Muscle of leg (tissue), 11 donors: ENCODE data around the gene CDC73. TPM values are rescaled to one million over a fixed set of nuclear protein-coding genes. Genes with fewer than 3 reads are reported as not detected.

Experiments
- DNase-seq: peaks from one replicate; pipeline ENCODE4 v3.0.0; 2013
- H3K27ac ChIP-seq: one replicate; pipeline ENCODE4 v1.5.1; 2013; ENCODE audit warnings: mild to moderate bottlenecking, low read length, control low read depth
- H3K27me3 ChIP-seq: one replicate; pipeline ENCODE4 v1.6.1; 2013; ENCODE audit warnings: low read length; ENCODE audit not compliant: control insufficient read depth, insufficient read depth
- H3K36me3 ChIP-seq: one replicate; pipeline ENCODE4 v1.6.1; 2013; ENCODE audit warnings: low read length; ENCODE audit not compliant: control insufficient read depth, insufficient read depth
- H3K4me1 ChIP-seq: one replicate; pipeline ENCODE4 v1.6.1; 2013; ENCODE audit warnings: low read length; ENCODE audit not compliant: control insufficient read depth, insufficient read depth
- H3K4me3 ChIP-seq: one replicate; pipeline ENCODE4 v1.5.1; 2013; ENCODE audit warnings: low read length, control low read depth
- H3K9me3 ChIP-seq: replicated peaks from 2 replicates; pipeline ENCODE4 v1.6.1; 2013; ENCODE audit warnings: low read depth, low read length; ENCODE audit not compliant: control insufficient read depth
- WGBS: methylation state at CpG from one replicate; pipeline ENCODE4 v1.1.5; 2013; ENCODE audit warnings: missing lambda C conversion rate; ENCODE audit not compliant: insufficient coverage; 5-methylcytosine and 5-hydroxymethylcytosine counted together
- polyA plus RNA-seq, 8 donors: library from polyadenylated mRNA; unstranded; fragments of 120-200 nt; gene quantifications; one replicate each; pipeline versions ENCODE4 v1.2.1 to v1.2.3, GENCODE V29; 2013; ENCODE audit warnings: inconsistent platforms in 1 of 8, low replicate concordance in 1 of 8; ENCODE audit not compliant: insufficient read length in 8 of 8, insufficient read depth in 1 of 8
- total RNA-seq: library from RNA; stranded (reverse); fragments of 120-200 nt; gene quantifications from one replicate; pipeline ENCODE4 v1.2.4, GENCODE V29; 2013

CDC73 gene
- total and polyA plus RNA-seq, 9 donors: 13.8 to 30.2 (median 25.9) TPM

DNA sequence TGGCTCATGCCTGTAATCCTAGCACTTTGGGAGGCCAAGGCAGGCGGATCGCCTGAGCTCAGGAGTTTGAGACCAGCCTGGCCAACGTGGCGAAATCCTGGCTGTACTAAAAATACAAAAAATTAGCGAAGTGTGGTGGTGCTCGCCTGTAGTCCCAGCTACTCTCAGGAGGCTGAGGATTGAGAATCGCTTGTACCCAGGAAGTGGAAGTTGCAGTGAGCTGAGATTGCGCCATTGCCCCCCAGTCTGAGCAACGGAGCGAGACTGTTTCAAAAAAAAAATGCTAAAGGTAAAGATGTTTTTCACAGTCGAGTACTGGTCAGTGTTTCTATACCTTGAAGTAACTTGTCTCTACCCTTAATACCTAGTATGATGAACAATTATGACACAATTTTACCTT, 27.7 kb upstream of the CDC73 start:
- peaks cover 8% of the 10 kb centered on the region for H3K36me3 ChIP-seq
- no peaks in the 10 kb centered on the region for H3K9me3 ChIP-seq
- H3K27me3 ChIP-seq: no peaks in the 10 kb centered on the region
- H3K27ac ChIP-seq: no peak overlapping the region
- no peak for DNase-seq
- 88% methylated on average over 7 of the region's 11 CpGs for WGBS
- H3K4me1 ChIP-seq: no peaks in the 10 kb centered on the region
- H3K4me3 ChIP-seq: no peak overlapping the region

GRCh38 chr1:193102662-193103061, 19.2 kb upstream of the CDC73 start:
- H3K27me3 ChIP-seq: no peaks in the 10 kb centered on the region
- no peak overlapping the region for H3K27ac ChIP-seq
- WGBS: no CpG with 5 or more reads among the region's 5 CpGs
- peaks cover 11% of the 10 kb centered on the region for H3K36me3 ChIP-seq
- no peak overlapping the region for H3K4me3 ChIP-seq
- DNase-seq: peak; percentile 19
- no peaks in the 10 kb centered on the region for H3K9me3 ChIP-seq
- H3K4me1 ChIP-seq: peaks cover 8% of the 10 kb centered on the region

DNA sequence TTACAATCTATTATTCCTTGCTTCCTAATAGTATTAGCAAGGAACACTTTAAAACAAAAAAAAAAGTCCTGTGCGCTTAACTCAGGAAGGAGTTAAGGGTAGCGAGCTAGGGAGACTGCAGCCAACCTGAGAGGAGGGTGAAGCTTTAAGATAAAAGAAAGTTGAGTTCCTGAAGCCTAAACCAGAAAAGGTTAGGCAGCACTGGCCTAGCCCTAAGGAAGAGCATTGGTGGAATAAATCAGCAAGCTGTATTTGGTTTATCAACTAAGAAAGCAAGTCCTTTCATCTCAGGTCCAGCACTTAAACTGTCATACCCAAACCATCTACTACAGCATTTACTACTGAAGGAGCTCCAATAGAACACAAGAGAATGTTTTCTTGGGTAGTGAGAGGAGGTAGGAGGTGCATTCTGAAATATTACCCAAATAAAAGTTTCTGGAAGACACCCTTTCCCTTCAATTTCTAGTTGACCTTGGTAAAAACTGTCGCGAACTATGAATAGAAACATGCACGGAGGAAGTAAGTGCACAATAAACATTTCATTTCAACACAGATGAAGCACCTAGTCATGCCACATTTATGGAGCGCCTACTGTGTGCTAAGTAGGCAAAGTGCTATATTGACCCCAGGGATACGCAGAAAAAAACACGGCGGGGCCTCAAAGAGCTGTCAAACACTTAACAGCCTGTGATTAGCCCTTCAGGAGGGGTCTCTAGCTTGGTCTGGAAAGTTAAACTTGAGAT, 17.9 kb upstream of the CDC73 start:
- peak overlapping the region; percentile 95 for H3K27ac ChIP-seq
- peaks cover 8% of the 10 kb centered on the region for H3K4me1 ChIP-seq
- whole genome bisulfite sequencing: 21% methylated on average over 4 of the region's 9 CpGs
- DNase-seq: no peak
- no peaks in the 10 kb centered on the region for H3K27me3 ChIP-seq
- no peaks in the 10 kb centered on the region for H3K9me3 ChIP-seq
- H3K36me3 ChIP-seq: peaks cover 11% of the 10 kb centered on the region
- peak overlapping the region; percentile 80 for H3K4me3 ChIP-seq

DNA sequence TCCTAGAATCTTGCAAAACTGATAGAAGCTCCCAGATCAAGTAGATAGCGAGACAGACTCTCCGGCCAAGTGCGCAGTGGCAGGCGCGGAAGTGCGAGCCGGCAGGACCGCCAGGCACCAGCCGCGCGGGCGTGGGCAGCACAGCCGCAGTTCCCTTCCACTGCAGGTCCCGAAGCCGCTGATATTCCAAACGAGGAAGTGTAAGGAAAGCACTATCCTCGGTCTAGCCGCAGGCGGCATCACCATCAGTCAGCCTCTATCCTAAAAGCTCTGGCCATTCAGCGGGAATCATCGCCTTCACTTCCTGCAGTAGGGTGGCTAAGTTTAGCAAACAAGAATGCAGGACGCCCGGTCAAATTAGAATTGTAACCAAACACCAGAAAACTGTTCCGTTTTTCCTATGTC, 17.3 kb upstream of the CDC73 start:
- peaks cover 6% of the 10 kb centered on the region for H3K36me3 ChIP-seq

GRCh38 chr1:193104907-193105820, 16.7 kb upstream of the CDC73 start, which contains the start of gene GLRX2:
TSS of gene GLRX2 (minus strand) at chr1:193105414. CDS start at chr1:193105382, 32 bp downstream.
- WGBS: under 1% methylated on average over 67 of the region's 73 CpGs
- Histone ChIP-seq H3K4me1 (peaks cover 8% of the 10 kb centered on the region), H3K27ac (peak within 1 kb of the TSS; percentile 95), H3K27me3 (no peaks in the 10 kb centered on the region), H3K36me3 (no peaks in the 10 kb centered on the region), H3K9me3 (no peaks in the 10 kb centered on the region), H3K4me3 (peak within 1 kb of the TSS; percentile 80)
- DNase-seq: peak; percentile 92

More for the DNA sequence above, 17.3 kb upstream of the CDC73 start:
- peaks cover 8% of the 10 kb centered on the region for H3K4me1 ChIP-seq
- H3K27me3 ChIP-seq: no peaks in the 10 kb centered on the region
- peak; percentile 65 for DNase-seq
- peak overlapping the region; percentile 95 for H3K27ac ChIP-seq
- peak overlapping the region; percentile 80 for H3K4me3 ChIP-seq
- WGBS: under 1% methylated on average over 18 of the region's 24 CpGs
- H3K9me3 ChIP-seq: no peaks in the 10 kb centered on the region

DNA sequence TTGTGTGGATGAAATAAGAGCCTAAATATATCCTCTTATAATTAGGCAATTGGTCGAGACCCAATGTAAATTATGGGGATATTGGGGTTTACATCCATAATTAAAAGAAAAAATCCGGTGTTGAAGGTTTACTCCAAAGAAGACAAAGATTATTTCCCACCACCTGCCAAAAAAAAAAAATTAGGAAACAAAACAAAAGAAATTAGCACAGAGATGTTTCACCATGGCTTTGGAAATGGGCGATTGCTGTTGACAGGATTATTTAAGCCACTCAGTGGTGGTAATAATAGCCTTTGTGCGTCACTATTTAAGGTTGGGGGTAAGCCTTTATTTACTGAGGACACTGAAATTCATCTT, 16.0 kb upstream of the CDC73 start:
- 80% methylated on average over 1 of the region's 4 CpGs for WGBS

GRCh38 chr1:193108471-193108870, 13.4 kb upstream of the CDC73 start:
- no peaks in the 10 kb centered on the region for H3K27me3 ChIP-seq
- H3K27ac ChIP-seq: no peak overlapping the region
- DNase-seq: no peak
- no peaks in the 10 kb centered on the region for H3K9me3 ChIP-seq
- H3K36me3 ChIP-seq: no peaks in the 10 kb centered on the region
- peaks cover 8% of the 10 kb centered on the region for H3K4me1 ChIP-seq
- 72% methylated on average over 2 of the region's 3 CpGs for WGBS
- H3K4me3 ChIP-seq: no peak overlapping the region

More for the DNA sequence above, 16.0 kb upstream of the CDC73 start:
- peak overlapping the region; percentile 95 for H3K27ac ChIP-seq
- no peak for DNase-seq
- peak overlapping the region; percentile 80 for H3K4me3 ChIP-seq
- H3K27me3 ChIP-seq: no peaks in the 10 kb centered on the region
- H3K9me3 ChIP-seq: no peaks in the 10 kb centered on the region
- peaks cover 8% of the 10 kb centered on the region for H3K4me1 ChIP-seq
- H3K36me3 ChIP-seq: no peaks in the 10 kb centered on the region

GRCh38 chr1:193109619-193110018, 12.2 kb upstream of the CDC73 start:
- Histone ChIP-seq H3K27me3 (no peaks in the 10 kb centered on the region), H3K9me3 (no peaks in the 10 kb centered on the region), H3K4me3 (no peak overlapping the region), H3K36me3 (no peaks in the 10 kb centered on the region), H3K4me1 (no peaks in the 10 kb centered on the region), H3K27ac (no peak overlapping the region)
- DNase-seq: no peak
- no CpG with 5 or more reads among the region's 1 CpG for WGBS

GRCh38 chr1:193110246-193110645, 11.6 kb upstream of the CDC73 start:
- no CpG with 5 or more reads among the region's 1 CpG for WGBS
- Histone ChIP-seq H3K4me1 (no peaks in the 10 kb centered on the region), H3K27me3 (no peaks in the 10 kb centered on the region), H3K27ac (no peak overlapping the region), H3K9me3 (no peaks in the 10 kb centered on the region), H3K36me3 (no peaks in the 10 kb centered on the region), H3K4me3 (no peak overlapping the region)
- DNase-seq: no peak

GRCh38 chr1:193110864-193111263, 11.0 kb upstream of the CDC73 start:
- Histone ChIP-seq H3K4me1 (no peaks in the 10 kb centered on the region), H3K27ac (no peak overlapping the region)
- no CpG with 5 or more reads among the region's 3 CpGs for WGBS

More at GRCh38 chr1:193110864-193111263, 11.0 kb upstream of the CDC73 start:
- Histone ChIP-seq H3K27me3 (no peaks in the 10 kb centered on the region), H3K9me3 (no peaks in the 10 kb centered on the region), H3K4me3 (no peak overlapping the region), H3K36me3 (no peaks in the 10 kb centered on the region)
- no peak for DNase-seq
